ENCODE results near the gene SETBP1. TPM values are rescaled to one million over a fixed set of nuclear protein-coding genes. Genes with fewer than 3 reads are reported as not detected.

Gene SETBP1
- total and polyA plus RNA-seq, 2 of the 8 experiments (the other 6 are each of a cell fraction or from before 2014, with no cell fraction given) = 2.0 to 6.5 TPM

DNA sequence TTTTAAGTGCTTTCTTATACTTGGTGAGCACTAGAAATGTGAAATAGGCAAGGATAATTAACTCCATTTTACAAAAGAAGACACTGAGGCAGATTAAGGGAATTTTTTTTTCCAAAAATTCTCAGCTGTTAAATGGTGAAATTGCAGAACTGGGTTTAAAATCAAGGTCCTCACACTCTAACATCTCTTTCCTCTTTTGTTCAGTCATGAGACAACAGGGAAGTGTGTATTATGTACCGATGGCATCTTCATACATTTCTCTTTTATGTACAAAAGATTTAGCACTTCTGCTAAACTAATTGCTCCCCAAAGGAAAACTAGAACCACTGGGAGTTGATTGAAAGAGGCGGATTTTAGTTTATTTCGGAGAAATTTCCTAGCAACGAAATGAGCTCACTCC lies 203.0 kb downstream of the SETBP1 start (continued):
- TF ChIP-seq, protein P1, sequence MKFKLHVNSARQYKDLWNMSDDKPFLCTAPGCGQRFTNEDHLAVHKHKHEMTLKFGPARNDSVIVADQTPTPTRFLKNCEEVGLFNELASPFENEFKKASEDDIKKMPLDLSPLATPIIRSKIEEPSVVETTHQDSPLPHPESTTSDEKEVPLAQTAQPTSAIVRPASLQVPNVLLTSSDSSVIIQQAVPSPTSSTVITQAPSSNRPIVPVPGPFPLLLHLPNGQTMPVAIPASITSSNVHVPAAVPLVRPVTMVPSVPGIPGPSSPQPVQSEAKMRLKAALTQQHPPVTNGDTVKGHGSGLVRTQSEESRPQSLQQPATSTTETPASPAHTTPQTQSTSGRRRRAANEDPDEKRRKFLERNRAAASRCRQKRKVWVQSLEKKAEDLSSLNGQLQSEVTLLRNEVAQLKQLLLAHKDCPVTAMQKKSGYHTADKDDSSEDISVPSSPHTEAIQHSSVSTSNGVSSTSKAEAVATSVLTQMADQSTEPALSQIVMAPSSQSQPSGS (IDR thresholded peaks at IDR 0.05; ENCODE audit: low read length) = no peak
- no peak for TF ChIP-seq CBX5 (IDR thresholded peaks at IDR 0.05; ENCODE audit: low read depth, low read length)
- no peak for TF ChIP-seq NANOG (IDR thresholded peaks at IDR 0.05; ENCODE audit: insufficient read depth, low read depth, low read length, poor library complexity, severe bottlenecking)
- TF ChIP-seq TAF7 (optimal IDR thresholded peaks at IDR 0.05; ENCODE audit: borderline replicate concordance, low read depth, low read length) = no peak
- TF ChIP-seq, protein P2, sequence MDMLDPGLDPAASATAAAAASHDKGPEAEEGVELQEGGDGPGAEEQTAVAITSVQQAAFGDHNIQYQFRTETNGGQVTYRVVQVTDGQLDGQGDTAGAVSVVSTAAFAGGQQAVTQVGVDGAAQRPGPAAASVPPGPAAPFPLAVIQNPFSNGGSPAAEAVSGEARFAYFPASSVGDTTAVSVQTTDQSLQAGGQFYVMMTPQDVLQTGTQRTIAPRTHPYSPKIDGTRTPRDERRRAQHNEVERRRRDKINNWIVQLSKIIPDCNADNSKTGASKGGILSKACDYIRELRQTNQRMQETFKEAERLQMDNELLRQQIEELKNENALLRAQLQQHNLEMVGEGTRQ (IDR thresholded peaks at IDR 0.05; ENCODE audit: low read length) = no peak
- TF ChIP-seq YY1 (IDR thresholded peaks at IDR 0.05; ENCODE audit: low read depth, low read length) = no peak
- TF ChIP-seq SIN3A (conservative IDR thresholded peaks at IDR 0.05 in 1 of 2, IDR thresholded peaks at IDR 0.05 in 1 of 2; ENCODE audit: low read depth in 1 of 2, low read length in 2 of 2) = no peak

Measured in H1 (cell line).